Activated CD8-positive, alpha-beta memory T cell treated with anti-CD3 and anti-CD28 coated beads, Interleukin-2, amount 10 ng/mL, durations not matched to agents 7 days and 5 days (primary cell): ENCODE measurements around the gene SLC37A1. TPM values are rescaled to one million over a fixed set of nuclear protein-coding genes. Genes with fewer than 3 reads are reported as not detected.

ENCODE experiments used
- ATAC-seq: fragments of 150-1000 bp; cut with Tn5 transposase; one replicate; pipeline ENCODE4 v1.10.0; 2021; ENCODE audit warnings: moderate library complexity
- CTCF ChIA-PET: fragments of 350-600 bp; sonication (Branson Sonifier 250); formaldehyde crosslinking; loops from one replicate; lab custom pipeline; 2021; ENCODE audit warnings: antibody characterized with exemption; lab: Charles Lee
- DNase-seq: peaks from one replicate; pipeline ENCODE4 v3.0.0-alpha.2; 2020
- H3K27ac Mint-ChIP-seq: one replicate; pipeline ENCODE4 v1.8.0; 2021; ENCODE audit warnings: mild to moderate bottlenecking, mixed read lengths
- H3K27me3 Mint-ChIP-seq: one replicate; pipeline ENCODE4 v1.8.0; 2021; ENCODE audit warnings: mixed read lengths
- H3K36me3 Mint-ChIP-seq: one replicate; pipeline ENCODE4 v1.8.0; 2021; ENCODE audit warnings: mild to moderate bottlenecking, mixed read lengths
- H3K4me1 Mint-ChIP-seq: one replicate; pipeline ENCODE4 v1.8.0; 2021; ENCODE audit warnings: mixed read lengths
- H3K4me3 Mint-ChIP-seq: one replicate; pipeline ENCODE4 v1.8.0; 2021; ENCODE audit warnings: mild to moderate bottlenecking, moderate library complexity, mixed read lengths
- H3K9me3 Mint-ChIP-seq: one replicate; pipeline ENCODE4 v1.8.0; 2022; ENCODE audit warnings: low read depth, mixed read lengths
- total RNA-seq, 2 experiments: library from RNA; stranded (reverse); gene quantifications; one replicate each; pipeline ENCODE4 v1.2.3, GENCODE V29; 2021

Gene SLC37A1
- total RNA-seq, 2 experiments from 2014 or later: 14.0 to 14.8 TPM

DNA sequence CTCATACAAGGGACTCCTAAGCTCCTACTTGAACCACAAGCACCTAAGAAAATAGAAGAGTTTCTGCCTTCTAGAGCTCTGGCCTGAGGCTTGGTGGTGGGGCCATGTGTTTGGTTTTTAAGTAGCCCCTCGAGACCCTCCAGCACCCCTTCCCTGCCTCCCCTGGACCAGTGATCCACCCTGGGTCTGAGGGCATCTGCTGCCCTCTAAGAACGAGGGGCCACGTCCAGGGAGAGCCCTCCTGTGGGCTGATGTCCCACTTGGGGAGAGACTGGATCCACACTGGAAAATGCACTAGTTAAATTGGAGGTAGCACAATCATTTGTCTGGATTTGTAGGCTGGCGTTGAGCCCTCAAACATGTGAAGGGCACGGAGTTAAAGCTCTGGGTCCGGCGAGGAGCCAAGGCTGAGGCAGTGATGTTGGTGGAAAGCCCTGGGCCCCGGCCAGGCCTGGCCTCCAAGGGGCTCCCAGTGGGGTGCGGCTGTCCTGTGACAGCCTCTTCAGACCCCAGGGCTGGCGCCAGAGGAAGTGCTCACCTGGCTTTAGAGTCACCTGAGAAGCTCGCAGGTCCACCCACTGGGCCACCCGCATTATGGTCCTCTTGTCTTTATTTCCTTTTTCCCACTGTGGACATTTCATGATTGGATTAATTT, 65.2 kb downstream of the SLC37A1 start:
- no peak overlapping the region for H3K27ac Mint-ChIP-seq
- ATAC-seq (no peak), DNase-seq (no peak)
- peaks cover 12% of the 10 kb centered on the region for H3K36me3 Mint-ChIP-seq
- CTCF ChIA-PET: no interaction called here
- no peak overlapping the region for H3K4me3 Mint-ChIP-seq
- H3K27me3 Mint-ChIP-seq: no peaks in the 10 kb centered on the region
- peaks cover 8% of the 10 kb centered on the region for H3K9me3 Mint-ChIP-seq
- no peaks in the 10 kb centered on the region for H3K4me1 Mint-ChIP-seq

DNA sequence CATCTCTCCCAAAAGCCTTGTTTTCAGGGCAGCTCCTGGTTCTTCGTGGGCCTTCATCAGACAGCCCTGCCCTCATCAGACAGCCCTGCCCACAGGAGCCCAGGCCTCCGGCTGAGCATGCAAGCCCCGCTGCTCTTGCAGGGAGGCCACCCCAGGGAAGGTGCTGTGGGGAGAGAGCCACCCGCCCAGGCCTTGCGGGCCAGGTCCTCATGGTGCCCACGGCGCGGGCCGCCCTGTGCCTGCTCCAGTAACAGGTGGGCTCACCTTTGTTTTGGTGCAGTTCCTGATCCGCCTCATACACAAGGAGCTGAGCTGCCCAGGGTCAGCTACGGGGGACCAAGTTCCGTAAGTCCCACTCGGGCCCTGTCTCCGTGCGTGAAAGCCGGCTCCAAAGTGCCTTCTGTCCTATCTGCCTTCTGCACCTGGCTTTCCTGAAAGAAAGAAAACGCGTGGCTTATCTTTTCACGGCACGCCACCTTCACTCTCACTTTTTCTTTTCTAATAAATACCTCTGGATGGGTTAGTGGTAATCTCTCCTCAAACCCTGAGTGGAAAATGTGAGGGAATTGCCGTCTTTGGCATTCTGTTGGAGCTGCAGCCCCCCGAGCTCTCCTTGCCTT, 65.9 kb downstream of the SLC37A1 start:
- Mint-ChIP-seq H3K27me3 (no peaks in the 10 kb centered on the region), H3K27ac (no peak overlapping the region), H3K4me3 (no peak overlapping the region), H3K9me3 (peaks cover 8% of the 10 kb centered on the region), H3K4me1 (no peaks in the 10 kb centered on the region), H3K36me3 (peaks cover 12% of the 10 kb centered on the region)
- CTCF ChIA-PET: no interaction called here
- ATAC-seq (no peak), DNase-seq (no peak)

DNA sequence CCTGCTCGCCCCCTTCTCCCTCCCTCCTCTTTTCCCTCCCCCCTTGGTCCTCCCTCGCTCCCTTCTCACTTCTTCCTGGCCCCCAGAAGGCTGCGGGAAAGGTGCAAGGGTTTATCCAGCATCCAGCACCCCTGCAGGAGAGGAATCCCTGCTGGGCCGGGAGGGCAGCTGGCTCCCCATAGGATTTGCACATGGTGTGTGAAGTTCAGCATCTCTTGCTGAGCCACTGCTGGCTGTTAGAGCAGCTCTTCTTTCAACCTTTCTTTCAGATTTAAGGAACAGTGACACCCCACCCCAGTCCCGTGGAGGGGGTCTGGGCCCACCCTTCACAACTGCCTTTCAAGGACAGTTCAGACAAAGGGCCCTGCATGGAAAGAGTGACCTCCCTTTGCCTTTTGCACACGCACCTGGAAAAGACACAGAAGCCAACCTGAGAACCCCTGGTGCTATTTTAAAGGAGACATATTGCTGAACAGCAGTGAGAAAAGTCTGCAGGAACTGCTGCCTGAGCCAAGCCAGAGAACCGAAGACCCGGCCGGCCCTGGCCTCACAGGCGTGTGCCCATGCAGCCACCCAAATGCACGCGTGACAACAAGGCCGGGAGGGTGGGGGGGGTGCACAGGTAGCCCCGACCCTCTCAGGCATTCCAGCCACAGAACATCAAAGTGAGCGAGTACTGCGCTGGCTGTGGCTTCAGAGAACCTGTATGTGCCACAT, 66.6 kb downstream of the SLC37A1 start:
- H3K4me3 Mint-ChIP-seq: no peak overlapping the region
- no peaks in the 10 kb centered on the region for H3K27me3 Mint-ChIP-seq
- ATAC-seq (no peak), DNase-seq (no peak)
- H3K9me3 Mint-ChIP-seq: peaks cover 8% of the 10 kb centered on the region
- CTCF ChIA-PET: no interaction called here
- peaks cover 12% of the 10 kb centered on the region for H3K36me3 Mint-ChIP-seq
- no peak overlapping the region for H3K27ac Mint-ChIP-seq
- H3K4me1 Mint-ChIP-seq: peaks cover 4% of the 10 kb centered on the region

DNA sequence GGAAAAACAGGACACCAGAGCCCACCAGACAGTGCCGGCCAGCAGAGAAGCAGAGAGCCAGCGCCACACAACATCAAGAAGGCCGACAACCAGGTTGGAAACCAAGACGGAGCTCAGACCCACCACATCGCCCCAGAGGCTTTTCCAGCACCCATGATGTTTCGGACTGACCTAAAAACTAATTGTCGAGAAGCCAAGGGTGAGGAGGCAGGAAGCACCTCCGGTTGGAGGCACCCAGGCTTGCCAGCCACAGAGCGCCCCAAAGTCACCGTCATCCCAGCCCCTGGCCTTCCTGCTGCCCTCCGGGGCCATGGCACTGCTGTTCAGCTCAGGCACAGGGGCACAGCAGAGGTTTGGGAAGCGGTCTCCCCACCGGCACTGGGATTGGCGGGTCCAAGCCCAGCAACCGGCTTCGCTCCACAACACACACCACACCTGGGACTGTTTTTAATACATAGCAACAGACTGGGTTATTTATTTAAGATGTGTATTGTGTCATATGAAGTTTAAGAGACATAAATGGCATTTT, 67.2 kb downstream of the SLC37A1 start:
- Mint-ChIP-seq H3K27ac (no peak overlapping the region), H3K4me1 (peaks cover 4% of the 10 kb centered on the region), H3K27me3 (no peaks in the 10 kb centered on the region), H3K36me3 (peaks cover 11% of the 10 kb centered on the region), H3K9me3 (peaks cover 8% of the 10 kb centered on the region), H3K4me3 (no peak overlapping the region)
- CTCF ChIA-PET: no interaction called here
- DNase-seq (no peak), ATAC-seq (no peak)

DNA sequence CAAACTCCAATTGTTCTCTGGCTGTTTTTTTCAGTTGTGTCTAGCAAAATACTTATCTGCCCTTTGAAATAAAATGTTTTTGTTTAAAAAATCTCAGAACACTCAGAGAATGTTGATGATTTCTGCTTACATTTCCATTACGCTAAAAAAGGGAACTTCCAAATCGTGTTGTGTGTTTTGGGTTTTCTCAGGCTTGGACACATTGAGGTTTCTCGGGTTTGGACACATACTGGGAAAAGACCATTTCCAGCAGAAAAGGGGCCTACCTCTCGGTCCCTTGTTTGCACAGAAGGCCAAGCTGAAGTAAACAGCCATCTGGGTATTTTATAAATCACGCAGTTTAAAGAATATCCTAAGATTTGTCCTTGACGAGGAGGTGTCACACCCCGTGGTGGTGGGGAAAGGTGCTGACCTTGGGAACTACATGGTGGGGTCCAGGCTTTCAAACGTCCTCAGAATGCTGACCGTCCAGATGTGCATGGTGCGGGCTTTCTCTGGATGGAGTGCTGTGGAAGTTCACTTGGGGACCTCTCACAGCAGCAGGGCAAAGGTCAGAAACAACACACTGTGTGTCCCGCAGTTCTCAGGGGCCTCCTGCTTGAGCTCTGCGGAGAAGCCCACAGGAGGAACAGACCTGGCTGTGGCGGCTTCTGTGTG, 67.8 kb downstream of the SLC37A1 start:
- ATAC-seq (no peak), DNase-seq (no peak)
- H3K4me1 Mint-ChIP-seq: peaks cover 4% of the 10 kb centered on the region
- CTCF ChIA-PET: no interaction called here
- peaks cover 6% of the 10 kb centered on the region for H3K36me3 Mint-ChIP-seq
- no peak overlapping the region for H3K27ac Mint-ChIP-seq
- peaks cover 6% of the 10 kb centered on the region for H3K9me3 Mint-ChIP-seq
- H3K4me3 Mint-ChIP-seq: no peak overlapping the region
- no peaks in the 10 kb centered on the region for H3K27me3 Mint-ChIP-seq

DNA sequence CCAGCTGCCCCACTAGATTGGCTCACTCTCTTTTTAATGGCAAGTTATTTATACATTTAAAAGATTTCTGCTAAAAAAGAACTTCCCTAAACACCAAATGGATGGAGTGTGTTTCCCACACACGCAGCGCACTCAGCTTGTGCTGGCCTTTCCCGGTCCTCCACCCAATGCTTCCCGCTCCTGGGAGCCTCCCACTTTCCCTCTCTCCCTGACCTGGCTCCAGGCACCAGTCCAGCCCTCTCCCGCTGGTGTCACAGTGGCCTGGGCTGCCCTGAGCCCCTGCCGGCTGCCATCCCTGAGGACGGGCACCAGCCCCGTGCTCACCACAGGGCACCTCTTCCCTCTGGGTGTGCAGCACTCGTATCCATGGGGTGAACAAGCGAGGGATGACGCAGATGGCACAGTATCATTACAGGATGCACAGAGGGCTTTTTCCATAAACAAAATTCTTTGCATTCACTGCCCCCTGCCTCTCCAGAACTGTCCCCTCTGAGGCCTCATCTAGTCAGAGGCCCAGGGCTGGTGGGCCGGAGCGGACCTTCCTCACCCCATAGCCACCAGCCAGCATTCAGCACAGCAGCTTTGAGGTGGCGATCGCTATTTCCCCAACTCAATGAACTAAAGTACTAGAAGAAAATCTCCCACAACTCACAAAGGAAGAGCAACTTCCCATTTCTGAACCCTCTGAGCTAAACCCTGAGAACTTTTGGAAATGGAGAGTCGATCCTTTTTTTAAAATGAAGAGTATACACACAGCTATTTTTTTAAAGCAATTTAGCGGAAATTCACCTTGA, 68.5 kb downstream of the SLC37A1 start:
- peaks cover 4% of the 10 kb centered on the region for H3K4me1 Mint-ChIP-seq
- no peak overlapping the region for H3K4me3 Mint-ChIP-seq
- no peak for ATAC-seq
- H3K27ac Mint-ChIP-seq: no peak overlapping the region
- H3K9me3 Mint-ChIP-seq: no peaks in the 10 kb centered on the region
- H3K36me3 Mint-ChIP-seq: peaks cover 2% of the 10 kb centered on the region
- DNase-seq: no peak
- CTCF ChIA-PET: interaction anchor here (0.6 to 1.0 kb wide), 2 partner anchors 11 to 124 kb away, joined by 3 to 5 read pairs; no protein-coding TSS in a partner anchor
- no peaks in the 10 kb centered on the region for H3K27me3 Mint-ChIP-seq

DNA sequence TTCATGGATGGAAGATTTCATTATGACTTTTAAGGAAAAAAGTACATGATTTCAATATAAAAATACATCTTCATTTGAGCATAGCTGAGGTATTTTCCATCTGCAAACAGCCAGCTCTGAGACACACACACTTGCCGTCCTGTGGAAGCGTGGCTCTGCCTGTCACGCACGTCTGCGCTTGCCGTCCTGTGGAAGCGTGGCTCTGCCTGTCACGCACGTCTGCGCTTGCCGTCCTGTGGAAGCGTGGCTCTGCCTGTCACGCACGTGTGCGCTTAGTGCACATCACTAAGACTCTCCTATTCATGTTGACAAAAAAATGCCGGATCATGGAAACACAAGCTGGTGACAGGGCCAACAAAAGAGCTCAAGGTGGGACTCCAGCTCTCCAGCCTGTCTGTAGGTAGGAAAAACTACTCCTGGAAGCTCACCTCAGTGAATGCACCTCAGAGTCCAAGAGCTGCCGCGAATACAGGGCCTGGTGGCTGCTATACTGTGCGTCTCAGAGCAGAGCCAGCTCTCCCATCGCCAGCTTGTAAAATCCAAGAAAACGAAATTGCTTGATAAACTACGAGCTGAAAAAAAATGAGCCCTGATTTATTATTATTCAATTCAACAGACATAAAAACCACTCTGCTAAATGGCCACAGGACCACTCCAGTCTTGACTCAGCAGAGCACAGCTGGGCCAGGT, 69.3 kb downstream of the SLC37A1 start:
- DNase-seq: no peak
- no peaks in the 10 kb centered on the region for H3K9me3 Mint-ChIP-seq
- no peaks in the 10 kb centered on the region for H3K27me3 Mint-ChIP-seq
- H3K4me3 Mint-ChIP-seq: no peak overlapping the region
- H3K36me3 Mint-ChIP-seq: no peaks in the 10 kb centered on the region
- CTCF ChIA-PET: interaction anchor here (0.6 to 1.0 kb wide), 3 partner anchors 10 to 250 kb away, joined by 3 to 5 read pairs (median 5); no protein-coding TSS in a partner anchor
- no peak for ATAC-seq
- H3K27ac Mint-ChIP-seq: no peak overlapping the region
- peaks cover 4% of the 10 kb centered on the region for H3K4me1 Mint-ChIP-seq

DNA sequence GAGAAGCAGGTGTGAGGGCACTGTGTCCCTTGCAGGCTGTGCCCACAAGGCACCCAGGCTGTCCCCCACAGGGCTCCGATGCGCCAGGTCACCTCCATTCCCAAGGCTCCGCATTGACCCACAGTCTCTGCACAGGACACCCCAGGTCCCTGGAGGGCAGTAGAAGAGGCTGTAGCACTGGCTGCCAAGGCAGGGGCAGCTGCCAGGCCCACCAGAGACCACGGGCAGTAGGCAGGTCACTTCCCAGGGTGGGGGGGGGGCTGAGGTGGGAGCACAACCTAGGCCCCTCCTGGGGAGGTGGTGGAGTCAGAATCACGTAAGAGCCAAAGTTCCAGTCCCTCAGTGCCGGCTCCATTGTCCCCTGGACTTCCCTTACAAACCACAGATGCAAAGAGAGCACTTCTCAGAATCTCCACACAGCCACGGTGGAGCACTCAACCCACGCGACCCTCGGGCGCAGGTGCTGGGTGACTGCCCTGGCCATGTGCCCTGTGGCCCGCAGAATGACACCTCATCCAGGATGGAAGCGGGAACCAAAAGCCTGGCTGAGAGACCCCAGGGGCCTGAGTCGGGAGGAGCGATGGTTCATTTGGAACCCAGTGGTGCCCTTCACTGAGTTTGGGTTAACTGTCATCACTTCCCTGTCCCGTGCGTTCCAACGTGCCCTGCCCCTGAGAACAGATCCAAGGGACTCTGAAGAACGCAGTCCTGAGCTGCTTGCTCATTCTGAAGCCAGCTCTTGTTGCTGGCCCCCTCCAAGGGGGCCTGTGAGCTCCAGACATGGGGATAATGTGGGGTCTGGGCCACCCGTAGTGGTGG, 70.0 kb downstream of the SLC37A1 start:
- no peaks in the 10 kb centered on the region for H3K36me3 Mint-ChIP-seq
- no peaks in the 10 kb centered on the region for H3K27me3 Mint-ChIP-seq
- H3K4me1 Mint-ChIP-seq: peaks cover 4% of the 10 kb centered on the region
- CTCF ChIA-PET: interaction anchor here (1.6 kb wide), 1 partner anchor 10 kb away, joined by 6 read pairs; no protein-coding TSS in a partner anchor
- DNase-seq: no peak
- no peak overlapping the region for H3K27ac Mint-ChIP-seq
- no peak overlapping the region for H3K4me3 Mint-ChIP-seq
- no peaks in the 10 kb centered on the region for H3K9me3 Mint-ChIP-seq
- ATAC-seq: no peak

DNA sequence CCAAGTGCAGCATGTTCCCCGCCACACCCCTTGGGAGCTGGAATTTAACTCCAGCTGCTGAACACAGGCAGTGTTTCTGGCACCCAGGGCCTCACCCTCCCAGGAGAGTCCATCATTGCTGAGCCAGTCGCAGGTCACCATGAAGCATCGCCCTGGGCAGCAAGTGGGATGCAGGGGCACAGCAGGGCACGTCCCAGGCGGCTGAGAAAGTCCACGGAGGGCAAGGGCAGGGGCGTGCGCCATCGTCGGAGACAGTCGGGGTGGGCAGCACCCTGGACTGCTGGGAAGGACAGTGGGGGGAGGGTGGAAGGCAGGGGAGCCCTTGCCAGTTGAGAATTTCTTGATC, 70.6 kb downstream of the SLC37A1 start:
- H3K9me3 Mint-ChIP-seq: no peaks in the 10 kb centered on the region
- no peak overlapping the region for H3K4me3 Mint-ChIP-seq
- peaks cover 4% of the 10 kb centered on the region for H3K4me1 Mint-ChIP-seq
- no peaks in the 10 kb centered on the region for H3K27me3 Mint-ChIP-seq
- ATAC-seq (no peak), DNase-seq (no peak)
- no peak overlapping the region for H3K27ac Mint-ChIP-seq
- no peaks in the 10 kb centered on the region for H3K36me3 Mint-ChIP-seq
- CTCF ChIA-PET: interaction anchor here (1.6 kb wide), 1 partner anchor 9 kb away, joined by 6 read pairs; no protein-coding TSS in a partner anchor

DNA sequence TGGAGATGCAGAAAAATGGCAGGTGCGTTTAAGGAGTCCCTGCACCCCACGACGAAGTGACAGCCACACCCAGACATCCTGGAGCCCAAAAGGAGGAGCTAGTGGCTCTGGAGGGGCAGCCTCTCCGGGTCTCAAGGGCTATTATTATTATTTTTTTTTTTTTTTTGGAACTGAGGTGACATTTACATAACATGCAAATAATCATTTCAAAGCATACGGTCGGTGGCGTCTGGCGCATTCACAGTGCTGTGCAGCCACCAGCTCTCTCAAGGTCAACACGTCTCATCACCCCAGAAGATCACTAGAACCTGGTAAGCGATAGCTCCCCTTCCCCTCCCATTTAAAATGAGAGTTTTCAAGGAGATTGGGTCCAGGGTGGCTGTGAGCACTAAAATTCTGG, 72.2 kb downstream of the SLC37A1 start:
- Mint-ChIP-seq H3K9me3 (no peaks in the 10 kb centered on the region), H3K4me3 (no peak overlapping the region), H3K27me3 (no peaks in the 10 kb centered on the region), H3K36me3 (no peaks in the 10 kb centered on the region), H3K27ac (no peak overlapping the region), H3K4me1 (peaks cover 9% of the 10 kb centered on the region)
- DNase-seq: no peak
- CTCF ChIA-PET: interaction anchor here (1.1 kb wide), 1 partner anchor 10 kb away, joined by 3 read pairs; no protein-coding TSS in a partner anchor
- no peak for ATAC-seq

DNA sequence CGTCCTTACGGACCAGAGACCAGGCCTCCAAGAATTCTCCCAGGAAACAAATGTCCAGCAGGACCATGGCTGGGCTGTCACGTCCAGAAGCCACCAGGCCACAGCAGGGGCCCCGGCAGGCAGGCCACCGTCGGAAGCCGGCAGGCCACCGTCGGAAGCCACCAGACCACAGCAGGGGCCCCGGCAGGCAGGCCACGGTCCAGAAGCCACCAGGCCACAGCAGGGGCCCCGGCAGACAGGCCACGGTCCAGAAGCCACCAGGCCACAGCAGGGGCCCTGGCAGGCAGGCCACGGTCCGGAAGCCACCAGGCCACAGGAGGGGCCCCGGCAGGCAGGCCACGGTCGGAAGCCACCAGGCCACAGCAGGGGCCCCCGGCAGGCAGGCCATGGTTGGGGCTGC, 72.8 kb downstream of the SLC37A1 start:
- DNase-seq (no peak), ATAC-seq (no peak)
- Mint-ChIP-seq H3K4me3 (no peak overlapping the region), H3K9me3 (no peaks in the 10 kb centered on the region), H3K27ac (no peak overlapping the region), H3K27me3 (no peaks in the 10 kb centered on the region), H3K36me3 (no peaks in the 10 kb centered on the region), H3K4me1 (peaks cover 14% of the 10 kb centered on the region)
- CTCF ChIA-PET: no interaction called here

DNA sequence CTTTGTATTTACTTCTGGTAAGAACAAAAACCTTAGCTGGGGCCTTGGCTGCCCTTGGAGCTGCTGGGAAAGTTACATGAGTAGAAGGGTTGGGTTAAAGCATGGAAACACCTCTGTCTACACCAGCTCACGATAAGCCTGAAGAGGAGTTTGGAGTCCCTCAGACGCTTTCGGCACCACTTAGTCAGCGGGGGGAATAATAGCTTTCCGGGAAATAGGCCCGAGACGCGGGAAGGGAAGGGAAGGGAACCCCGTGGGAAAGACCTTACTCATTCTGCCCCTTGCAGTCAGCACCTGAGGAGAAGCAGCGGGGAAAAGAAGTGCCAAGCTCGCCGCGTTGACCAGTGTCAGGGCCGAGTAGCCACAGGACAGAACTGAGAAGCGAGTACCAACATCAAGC, 73.4 kb downstream of the SLC37A1 start:
- Mint-ChIP-seq H3K27ac (no peak overlapping the region), H3K36me3 (no peaks in the 10 kb centered on the region), H3K27me3 (no peaks in the 10 kb centered on the region), H3K9me3 (no peaks in the 10 kb centered on the region), H3K4me1 (peaks cover 15% of the 10 kb centered on the region), H3K4me3 (no peak overlapping the region)
- ATAC-seq (no peak), DNase-seq (no peak)
- CTCF ChIA-PET: no interaction called here
